Fibroblast of upper back skin (primary cell): Measurements from ENCODE around the gene TRIM28.
A peak's percentile ranks its signal among the peaks of the same experiment; 100 is the strongest.
"Not testable (repeated sequence)": the region's sequence is repeated elsewhere in the genome, so short reads cannot be mapped to it uniquely, and the experiment has no call there.

Experiments used
- DNase-seq: peaks from one replicate; pipeline ENCODE4 v3.0.0-alpha.2; 2013

Gene TRIM28

GRCh38 chr19:58561373-58562121, 17.7 kb downstream of the TRIM28 start:
- DNase-seq, result no peak

DNA sequence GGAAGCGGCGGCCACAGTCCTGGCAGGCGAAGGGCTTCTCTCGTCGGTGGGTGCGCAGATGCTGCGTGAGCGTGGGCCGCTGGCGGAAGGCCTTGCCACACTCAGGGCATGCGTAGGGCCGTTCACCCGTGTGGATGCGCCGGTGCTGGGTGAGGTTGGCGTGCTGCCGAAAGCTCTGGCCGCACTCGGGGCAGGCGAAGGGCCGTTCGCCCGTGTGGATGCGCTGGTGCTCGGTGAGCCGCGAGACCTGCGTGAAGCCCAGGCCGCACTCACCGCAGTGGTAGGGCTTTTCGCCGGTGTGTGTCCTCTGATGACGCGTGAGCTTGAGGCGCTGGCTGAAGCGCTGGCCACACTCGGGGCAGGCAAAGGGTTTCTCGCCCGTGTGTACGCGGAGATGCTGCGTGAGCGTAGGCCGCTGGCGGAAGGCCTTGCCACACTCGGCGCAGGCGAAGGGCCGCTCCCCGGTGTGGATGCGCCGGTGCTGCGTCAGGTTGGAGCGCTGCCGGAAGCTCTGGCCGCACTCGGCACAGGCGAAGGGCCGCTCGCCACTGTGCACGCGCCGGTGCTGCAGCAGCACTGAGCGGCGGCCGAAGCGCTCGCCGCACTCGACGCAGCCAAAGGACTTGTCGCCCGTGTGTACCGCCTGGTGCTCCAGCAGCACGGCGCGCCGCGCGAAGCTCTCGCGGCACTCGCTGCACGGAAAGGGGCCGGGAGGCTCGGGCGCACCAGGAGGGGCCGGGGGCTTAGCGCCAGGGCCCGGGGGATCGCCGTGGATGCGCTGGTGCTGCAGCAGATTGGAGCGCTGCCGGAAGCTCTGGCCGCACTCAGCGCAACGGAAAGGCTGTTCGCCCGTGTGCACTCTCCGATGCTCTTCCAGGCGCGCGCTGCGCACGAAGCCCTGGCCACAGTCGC, 18.5 kb downstream of the TRIM28 start:
- DNase-seq, result peak; percentile 31

GRCh38 chr19:58563034-58563573, 19.2 kb downstream of the TRIM28 start:
- no peak for DNase-seq

- DNase-seq, result no peak
Observed at GRCh38 chr19:58563823-58564222, 20.0 kb downstream of the TRIM28 start.

DNA sequence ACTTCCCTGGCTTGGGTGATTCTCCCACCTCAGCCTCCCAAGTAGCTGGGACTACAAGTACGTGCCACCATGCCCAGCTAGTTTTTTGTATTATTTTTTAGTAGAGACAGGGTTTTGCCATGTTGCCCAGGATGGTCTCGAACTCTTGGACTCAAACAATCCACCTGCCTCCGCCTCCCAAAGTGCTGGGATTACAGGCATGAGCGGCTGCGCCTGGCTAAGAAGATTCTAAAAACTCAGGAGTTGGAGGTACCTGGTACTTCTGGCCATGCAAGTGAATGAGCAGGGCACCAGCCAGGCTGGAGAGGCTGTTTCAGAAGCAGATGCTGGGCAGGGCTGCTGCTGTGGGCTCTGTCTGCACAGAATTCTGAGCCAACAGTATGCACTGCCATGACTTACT, 23.1 kb downstream of the TRIM28 start:
- DNase-seq, result no peak

DNA sequence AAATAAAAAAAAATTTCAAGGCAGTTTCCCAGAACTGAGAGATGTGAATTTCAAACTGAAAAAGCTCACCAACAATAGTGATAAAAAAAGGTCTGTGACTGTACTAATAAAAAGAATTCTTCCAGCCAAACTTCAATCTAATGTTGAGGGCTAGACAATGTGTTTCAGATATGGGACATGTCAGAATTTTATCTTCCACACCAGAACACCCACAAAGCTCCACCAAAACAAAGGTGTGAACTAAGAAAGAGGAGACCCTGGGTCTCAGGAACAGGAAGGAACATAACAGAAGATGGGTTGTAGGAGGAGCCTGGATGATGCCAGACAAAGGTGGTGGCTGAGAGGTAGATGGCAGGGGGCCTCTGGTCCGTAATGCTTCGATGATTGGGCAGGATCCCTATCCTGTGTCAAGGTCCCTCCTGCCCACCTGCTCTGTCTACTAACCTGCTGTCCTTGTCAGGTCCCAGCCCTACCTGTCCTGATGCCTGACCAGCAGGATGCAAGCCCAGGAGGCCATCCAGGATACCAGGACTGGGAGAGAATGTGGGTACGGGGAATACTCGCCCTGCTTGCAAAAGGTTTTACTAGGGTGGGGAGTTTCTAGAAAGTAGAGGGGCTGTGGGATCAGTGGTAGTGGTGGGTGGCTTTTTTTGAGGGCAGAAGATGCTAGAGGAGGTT, 24.7 kb downstream of the TRIM28 start:
- no peak for DNase-seq

GRCh38 chr19:58569191-58569942, 25.5 kb downstream of the TRIM28 start:
- DNase-seq, result no peak

- no peak for DNase-seq
Observed at GRCh38 chr19:58569943-58570670, 26.2 kb downstream of the TRIM28 start.

DNA sequence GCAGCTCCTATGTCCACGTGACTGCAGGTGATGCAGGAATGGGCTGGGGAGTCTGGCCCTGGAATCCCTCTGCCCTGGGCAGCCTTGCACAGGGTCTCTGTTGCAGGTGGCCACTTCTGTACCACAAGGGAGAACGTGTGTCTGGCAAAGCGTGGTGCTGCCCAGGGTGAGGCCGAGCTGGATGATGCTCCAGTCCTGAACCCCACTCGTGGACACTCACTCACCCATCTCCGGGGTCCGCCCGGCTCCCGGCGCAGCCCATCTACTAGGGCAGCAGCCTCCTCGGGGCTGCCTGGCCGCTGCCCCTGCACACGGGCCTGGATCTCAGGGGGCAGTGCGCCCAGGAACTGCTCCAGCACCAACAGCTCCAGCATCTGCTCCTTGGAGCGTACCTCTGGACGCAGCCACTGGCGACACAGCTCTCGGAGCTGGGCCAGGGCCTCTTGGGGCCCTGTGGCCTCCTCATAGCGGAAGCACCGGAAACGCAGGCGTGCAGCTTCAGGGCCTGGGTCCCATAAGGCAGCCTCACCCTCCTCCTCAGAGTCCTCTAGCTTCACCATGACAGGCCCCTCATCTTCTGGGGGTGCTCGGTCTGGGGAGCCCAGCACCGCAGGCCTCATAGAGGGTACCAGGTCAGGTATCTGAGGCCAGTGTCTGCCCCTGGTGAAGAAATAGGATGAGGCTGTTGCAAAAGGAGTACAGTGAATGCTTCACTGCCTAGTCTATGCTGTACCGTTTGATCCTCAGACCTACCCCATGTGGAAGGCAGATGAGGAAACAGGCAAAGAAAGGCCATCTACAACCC, 27.1 kb downstream of the TRIM28 start:
- DNase-seq, result no peak

DNA sequence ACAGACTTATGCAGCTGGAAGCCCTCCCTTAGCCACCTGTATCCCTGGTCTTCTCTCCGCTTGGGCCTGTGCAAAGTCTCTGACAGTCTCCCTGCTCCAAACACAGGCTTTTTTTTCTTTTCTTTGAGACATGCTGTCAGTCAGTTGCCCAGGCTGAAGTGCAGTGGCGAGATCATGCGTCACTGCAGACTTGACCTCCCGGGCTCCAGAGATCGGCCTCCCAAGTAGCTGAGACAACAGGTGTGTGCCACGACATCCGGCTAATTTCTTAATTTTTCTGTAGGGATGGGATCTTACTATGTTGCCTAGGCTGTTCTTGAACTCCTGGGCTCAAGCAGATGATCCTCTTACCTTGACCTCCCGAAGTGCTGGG, 27.7 kb downstream of the TRIM28 start:
- no peak for DNase-seq

DNA sequence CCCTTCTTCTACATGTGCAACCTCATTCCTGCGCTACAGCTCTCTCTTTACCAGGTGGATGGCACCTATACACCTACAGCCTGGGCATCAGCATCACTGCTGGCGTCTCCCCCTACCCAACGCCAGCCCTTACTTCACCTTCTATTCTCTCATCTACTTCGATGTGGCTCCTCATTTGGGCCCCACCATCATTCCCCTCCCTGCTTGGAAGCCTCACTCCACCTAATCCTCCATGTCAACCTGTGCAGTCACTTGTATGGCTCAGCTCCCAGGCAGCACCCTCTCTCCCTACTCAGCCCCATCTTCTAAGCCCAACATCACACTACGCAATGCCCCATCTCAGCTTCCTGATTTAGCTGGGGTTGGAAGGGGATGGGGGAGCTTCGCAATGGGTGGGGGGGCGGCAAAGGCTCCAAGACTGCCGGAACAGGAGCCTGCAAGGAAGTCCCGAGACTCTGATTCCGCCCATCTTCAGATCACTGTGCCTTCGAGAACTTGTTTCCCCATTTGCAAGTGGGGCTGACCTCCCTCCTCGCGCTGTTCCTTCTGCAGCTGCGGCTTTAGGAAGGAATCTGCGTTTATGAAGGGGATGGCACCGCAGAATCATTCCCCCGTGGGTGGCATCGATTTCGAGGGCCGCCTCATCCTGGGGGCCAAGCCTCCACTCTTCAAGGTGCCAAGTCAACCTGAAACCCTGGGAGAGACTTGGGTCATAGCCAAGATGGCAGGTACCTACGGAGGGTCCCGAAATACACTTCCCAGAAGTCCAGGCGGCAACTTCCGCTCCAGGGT, 28.4 kb downstream of the TRIM28 start:
- no peak for DNase-seq

- peak; percentile 100 for DNase-seq
Observed at GRCh38 chr19:58572818-58573657, 29.2 kb downstream of the TRIM28 start, which contains the start of gene MZF1. Gene MZF1 (minus strand): TSS chr19:58573335. CDS start chr19:58571389, 1,946 bp downstream.

GRCh38 chr19:58573658-58574164, 29.8 kb downstream of the TRIM28 start:
- DNase-seq, result no peak

DNA sequence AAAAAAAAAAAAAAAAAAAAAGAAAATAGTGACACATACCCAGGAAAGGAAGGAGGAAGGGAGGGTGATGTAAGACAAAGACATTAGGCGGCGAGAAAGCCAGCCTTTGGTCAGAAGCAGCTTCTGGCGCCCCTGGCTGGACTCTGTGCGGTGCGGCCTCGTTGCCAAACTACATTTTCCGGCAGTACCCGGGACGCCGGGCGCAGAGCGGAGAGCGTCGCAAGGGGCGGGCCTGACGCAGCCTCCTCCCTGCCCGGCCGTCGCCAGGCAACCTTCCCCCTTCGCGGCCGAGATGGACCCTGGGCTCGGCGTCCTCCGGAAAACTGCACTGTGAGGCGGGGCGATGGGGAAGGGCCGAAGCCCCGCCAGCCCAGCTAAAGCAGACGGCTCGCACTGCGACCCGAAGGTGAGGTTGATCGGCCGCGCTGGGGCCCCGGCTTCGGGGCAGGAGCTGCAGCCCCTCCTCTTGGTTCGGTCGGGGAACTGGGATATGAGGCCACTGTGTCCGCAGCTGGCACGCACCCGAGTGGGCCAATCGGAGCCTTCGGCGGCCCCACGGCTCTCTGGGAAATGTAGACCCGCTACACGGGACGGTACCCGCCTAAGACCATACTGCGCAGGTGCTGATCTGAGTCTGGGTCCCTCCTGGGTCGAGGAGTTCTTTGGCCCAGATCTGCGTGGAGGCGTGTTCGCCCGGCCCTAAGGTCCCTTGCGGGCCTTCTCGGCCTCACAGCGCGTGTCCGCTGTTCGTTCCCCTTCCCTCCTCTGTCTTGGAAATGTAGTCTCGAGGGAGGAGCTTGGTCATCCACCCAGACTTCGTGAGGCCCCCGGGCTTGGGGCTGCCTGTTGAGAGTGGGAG, 31.5 kb downstream of the TRIM28 start:
- peak; percentile 91 for DNase-seq

DNA sequence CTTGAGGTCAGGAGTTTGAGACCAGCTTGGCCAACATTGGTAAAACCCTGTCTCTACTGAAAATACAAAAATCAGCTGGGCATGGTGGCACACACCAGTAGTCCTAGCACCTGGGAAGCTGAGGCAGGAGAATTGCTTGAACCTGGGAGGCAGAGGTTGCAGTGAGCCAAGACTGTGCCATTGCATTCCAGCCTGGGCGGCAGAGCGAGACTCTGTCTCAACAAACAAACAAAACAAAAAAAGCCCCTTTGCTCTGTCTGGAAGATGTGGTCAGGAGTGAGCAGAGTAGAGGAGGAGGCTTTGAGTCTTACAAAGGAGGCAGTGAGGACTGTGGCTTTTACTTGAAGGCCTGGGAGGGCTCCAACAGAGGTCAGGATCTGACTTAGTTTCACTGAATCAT, 33.7 kb downstream of the TRIM28 start:
- not testable (repeated sequence) for DNase-seq

DNA sequence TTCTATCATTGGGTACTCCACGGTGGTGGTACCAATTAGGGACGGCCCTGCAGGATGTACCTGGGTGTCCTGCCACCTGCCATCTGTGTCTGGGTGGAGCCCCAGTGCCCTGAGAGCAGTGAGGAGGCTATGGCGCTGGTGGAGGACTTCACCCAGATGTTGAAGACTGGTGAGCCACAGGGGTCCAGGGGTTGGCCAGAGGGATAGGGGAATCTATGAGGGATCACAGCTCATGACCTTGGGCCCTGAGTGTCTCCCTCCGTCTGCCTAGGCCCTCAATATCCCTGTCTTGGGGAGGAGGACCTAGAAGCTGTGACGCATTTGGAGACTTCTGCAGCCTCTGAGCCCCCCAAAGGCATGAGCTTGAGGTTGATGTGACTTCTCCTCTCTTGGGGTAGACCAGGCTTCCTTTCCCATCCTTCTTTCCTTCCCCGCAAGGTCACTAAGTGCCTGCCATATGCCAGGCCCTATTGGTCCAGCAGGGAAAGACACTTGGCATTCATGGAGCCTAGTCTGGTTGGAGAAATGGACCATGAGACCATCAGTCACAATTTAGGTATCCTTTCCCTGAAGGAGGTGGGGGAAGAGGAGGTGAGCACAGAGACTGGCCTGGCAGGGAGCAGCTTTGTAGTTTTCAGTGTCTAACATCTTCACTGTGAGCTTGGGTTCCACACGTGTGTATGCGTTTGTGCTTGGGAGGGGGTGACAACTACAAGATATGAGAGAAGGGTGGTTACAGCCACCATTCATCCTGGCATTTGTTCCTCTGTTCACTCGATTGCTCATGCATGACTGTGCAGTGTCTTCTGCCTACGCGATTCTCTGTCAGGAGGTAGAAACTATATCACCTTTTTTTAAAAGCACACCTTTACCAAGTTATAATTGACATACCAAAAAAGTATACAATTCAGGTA, 34.4 kb downstream of the TRIM28 start:
- DNase-seq, result no peak
